Measurements from ENCODE around the gene TBC1D5.

Gene TBC1D5

DNA sequence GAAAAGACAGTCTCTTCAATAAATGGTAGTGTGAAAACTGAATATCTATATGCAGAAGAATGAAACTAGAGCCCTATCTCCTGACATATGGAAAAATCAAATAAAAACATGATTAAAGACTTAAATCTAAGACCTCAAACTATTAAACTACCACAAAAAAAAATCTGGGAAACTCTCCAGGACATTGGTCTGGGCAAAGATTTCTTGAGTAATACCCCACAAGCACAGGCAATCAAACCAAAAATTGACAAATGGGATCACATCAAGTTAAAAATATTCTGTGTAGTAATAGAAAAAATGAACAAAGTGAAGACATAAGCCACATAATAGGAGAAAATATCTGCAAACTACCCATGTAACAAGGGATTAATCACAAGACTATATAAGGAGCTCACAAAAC, 286.4 kb downstream of the TBC1D5 start:
- DNase-seq, result no peak

- no peak for DNase-seq
These were observed 297.6 kb downstream of the TBC1D5 start for GRCh38 chr3:17444865-17445264.

DNA sequence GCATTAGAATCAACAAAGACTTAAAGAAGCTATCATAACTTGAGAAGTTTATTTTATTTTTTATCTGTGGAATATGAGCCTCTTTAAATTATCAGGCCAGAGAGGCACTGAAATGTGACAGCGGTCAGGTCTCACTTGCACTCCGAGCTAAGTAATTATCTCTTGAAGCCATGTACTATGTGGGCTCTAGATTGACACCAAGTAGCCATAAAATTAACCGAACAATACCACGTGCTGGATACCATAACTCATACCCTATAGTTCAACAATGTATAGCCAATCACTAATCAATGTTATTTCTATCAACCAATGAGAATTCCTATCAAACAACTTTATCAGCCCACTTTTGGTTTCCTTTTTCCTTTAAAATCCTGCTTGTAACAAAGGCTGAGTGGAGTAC, 299.3 kb downstream of the TBC1D5 start:
- DNase-seq, result no peak

DNA sequence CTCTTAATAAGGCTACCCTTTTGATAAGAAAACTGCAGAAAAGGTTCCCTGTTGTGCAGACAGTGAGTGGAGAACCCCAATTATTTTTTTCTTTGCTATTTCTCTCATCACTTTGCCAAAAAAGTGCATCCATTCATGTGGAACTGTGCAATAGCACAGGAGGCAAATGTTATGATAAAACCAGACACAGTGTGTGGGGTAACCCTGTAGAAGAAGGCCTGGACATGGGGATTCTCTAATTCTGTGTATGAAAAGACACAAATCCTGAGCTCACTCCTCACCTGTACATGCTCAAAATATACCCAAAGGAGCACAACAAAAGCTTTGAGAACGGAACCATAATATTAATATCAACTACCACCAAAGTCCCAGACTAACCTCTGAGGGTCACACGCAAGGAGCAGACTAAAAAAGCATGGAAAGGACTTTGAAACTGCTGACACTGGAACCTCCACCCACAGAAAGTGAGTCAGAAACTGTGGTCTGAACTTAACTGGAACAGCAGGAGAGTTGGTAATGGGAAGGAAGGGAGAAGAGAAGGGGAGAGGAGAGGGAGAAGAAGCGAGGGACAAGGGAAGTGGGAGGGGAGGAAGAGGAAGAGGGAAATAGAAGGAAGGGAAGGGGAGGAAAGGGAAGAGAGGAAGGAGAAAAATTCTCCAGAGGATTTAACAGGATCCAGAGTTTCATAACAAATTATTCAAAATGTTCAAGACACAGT, 299.9 kb downstream of the TBC1D5 start:
- no peak for DNase-seq

DNA sequence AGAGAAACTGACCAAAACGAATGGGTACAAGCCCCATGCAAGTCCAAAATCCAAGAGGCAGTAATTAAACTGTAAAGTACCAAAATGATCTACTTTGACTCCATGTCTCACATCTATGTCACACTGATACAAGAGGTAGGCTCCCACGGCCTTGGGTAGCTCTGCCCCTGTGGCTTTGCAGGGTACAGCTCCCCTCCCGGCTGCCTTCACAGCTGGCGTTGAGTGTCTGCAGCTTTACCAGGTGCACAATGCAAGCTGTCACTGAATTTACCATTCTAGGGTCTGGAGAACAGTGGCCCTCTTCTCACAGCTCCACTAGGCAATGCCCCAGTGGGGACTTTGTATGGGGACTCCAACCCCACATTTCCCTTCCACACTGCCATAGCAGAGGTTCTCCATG, 308.6 kb downstream of the TBC1D5 start:
- no peak for DNase-seq

DNA sequence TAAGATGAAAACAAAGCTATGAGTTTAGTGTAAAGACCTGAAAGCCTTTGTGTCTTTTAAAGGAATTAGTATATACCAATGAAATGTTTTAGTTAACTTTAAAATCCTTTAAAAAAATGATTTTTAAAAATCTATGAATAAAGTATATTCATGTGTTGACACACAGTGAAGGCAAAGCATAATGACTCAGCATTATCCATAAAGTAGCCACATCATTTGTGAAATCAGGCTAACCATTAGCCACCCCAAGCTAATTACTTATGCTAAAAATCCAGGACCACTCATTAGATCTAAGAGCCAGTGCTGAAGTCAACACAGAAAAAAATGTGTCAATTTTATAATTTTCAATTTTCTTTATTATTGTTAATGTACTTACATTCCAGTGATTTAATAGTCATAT, 310.2 kb downstream of the TBC1D5 start:
- DNase-seq, result no peak

DNA sequence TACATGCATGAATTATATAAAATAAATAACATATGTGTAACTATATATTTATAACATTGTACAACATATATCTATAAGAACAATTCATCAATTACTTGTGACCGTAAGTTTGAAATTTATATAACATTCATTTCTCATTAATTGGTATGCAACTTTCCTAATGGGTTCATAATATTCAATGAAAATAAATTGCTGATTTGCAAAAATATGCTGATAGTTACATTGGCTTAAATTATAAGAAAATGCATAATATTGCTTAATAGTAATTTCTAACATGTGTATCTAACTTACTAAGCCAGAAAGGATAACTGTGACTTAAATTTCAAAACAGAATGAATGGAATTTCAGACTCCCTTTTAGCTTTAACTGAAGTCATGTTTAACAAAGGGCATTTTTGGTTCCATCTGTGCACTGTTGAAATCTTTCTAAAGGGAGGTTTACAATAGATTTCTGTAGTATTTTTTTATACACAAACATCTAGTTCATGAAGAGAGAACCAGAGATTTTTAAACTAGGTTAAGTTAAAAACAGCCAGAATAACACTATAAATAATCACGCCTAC, 310.9 kb downstream of the TBC1D5 start:
- no peak for DNase-seq

GRCh38 chr3:17431004-17431403, 311.4 kb downstream of the TBC1D5 start:
- DNase-seq, result no peak

DNA sequence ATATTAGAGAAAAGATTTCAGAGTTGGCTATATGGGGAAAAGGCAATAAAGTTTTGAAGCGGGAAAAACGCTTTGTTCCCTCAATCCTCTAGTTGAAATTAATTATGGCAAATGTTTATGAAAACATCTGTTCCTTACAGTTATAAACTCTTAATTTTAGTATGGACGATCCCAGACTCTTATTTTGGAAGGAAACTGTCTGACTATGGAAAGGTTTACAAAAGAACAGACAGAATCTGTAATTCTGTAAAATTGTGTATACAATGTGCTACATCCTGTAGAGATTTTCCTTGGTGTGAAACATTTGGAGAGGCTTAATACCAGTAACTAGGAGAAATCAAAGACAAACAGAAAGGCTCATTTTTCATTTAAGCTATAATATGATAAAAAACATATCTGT, 311.8 kb downstream of the TBC1D5 start:
- DNase-seq, result no peak

- DNase-seq, result no peak
These were observed 318.5 kb downstream of the TBC1D5 start for GRCh38 chr3:17423786-17424536.

GRCh38 chr3:17422636-17423035, 319.8 kb downstream of the TBC1D5 start:
- no peak for DNase-seq

DNA sequence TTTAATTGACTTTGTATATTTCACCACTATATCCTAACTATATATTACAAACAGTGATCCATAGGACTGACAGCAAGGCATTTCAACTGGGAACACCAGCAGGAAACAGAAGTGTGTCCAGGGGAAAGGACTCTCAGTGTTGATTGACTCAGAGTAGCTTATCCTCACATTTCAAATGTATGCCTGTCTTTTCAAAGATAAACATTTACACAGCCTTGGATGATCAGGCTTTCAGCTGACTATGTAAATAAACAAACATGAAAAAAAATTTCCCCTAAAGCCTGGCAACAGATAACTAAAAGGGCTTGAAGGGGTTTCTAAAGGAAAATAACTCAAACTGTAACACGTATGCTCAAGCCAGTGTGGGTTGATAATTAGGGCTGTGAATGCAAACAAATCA, 321.8 kb downstream of the TBC1D5 start:
- DNase-seq, result no peak

- no peak for DNase-seq
These were observed 329.4 kb downstream of the TBC1D5 start for GRCh38 chr3:17412950-17413530.

- DNase-seq, result no peak
These were observed 331.1 kb downstream of the TBC1D5 start for GRCh38 chr3:17411157-17411877.

DNA sequence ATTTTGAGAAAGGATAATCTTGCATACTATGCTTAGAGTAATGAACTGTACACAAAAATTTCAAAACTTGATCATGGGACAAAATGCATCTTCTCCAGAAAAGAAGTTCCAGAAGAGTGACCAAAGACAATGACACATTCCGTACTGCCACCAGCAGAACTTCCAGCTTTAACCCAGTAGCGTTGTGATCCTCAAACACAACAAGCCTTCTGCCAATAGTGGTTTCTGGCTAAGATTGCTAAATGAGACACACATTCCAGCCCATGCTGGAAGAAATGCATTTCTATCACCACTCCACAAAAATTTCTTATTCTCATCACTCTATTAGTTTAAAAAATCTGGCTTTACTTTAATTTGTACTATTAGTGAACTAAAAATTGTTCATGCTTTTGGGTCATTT, 334.9 kb downstream of the TBC1D5 start:
- DNase-seq, result no peak

DNA sequence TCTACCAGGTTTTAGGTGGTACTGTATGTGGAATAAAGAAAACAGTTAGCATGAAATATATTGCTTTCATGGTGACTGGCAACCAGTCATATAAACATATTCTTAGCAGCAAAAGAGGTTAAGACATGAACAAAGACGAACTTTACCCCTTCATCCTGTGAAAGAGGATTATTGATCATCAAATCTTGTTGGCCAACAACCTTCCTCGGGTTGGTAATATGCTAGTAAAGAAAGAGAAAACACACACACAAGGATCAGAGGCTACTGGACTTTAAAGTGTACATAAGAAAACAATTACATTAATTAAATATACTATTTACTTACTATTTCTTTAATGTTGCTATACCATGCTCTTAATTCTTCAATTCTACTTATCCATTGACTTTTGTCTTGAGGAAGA, 337.9 kb downstream of the TBC1D5 start:
- DNase-seq, result no peak

- no peak for DNase-seq
These were observed 340.0 kb downstream of the TBC1D5 start for GRCh38 chr3:17402442-17402841.

DNA sequence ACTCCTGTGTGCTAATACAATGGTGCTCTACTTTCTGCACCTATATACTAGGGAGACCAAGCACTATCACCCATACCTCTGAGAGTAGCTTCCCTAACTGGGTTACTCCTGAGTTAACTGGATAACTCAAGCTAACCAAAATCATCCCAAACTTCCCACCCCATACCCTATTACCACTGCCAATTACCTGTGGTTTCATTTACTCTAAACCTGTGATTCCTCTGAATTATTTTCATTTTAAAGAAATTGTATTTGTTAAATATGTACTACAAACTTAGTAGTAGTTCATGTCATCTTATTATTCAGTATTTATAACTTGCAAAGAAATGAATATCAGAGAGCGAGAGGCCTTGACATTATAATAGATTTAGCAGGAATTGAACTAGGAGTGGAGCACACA, 340.5 kb downstream of the TBC1D5 start:
- DNase-seq, result no peak

DNA sequence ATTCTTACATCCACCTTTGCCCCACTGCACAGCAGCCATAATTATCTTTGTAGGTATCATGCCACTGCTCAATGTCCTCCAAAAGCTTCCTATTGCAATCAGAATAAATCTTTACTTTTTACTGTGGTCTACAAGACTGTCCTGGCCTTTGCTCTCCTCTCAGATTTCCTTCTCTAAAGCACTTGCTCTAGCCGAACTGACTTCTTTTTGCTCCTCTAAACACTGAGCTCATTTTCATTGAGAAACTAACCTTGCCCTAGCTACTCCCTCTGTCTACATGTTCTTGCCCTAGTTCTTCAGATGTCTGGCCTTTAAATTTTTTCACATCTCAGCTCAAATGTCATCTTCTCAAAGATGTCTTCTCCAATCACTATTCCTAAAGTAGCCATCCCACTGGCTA, 342.8 kb downstream of the TBC1D5 start:
- DNase-seq, result no peak

- DNase-seq, result no peak
These were observed 343.4 kb downstream of the TBC1D5 start for GRCh38 chr3:17398959-17399551.

- no peak for DNase-seq
These were observed 346.4 kb downstream of the TBC1D5 start for GRCh38 chr3:17396036-17396435.

GRCh38 chr3:17394541-17395155, 347.8 kb downstream of the TBC1D5 start:
- DNase-seq, result no peak
